LNCAP (cell line): Measurements from ENCODE around the gene COMP.

Experiments used
- TF ChIP-seq, protein P1 (sequence below): fragments of 450-650 bp; IDR thresholded peaks from 2 replicates; pipeline ENCODE4 v1.5.1; 2017; ENCODE audit warnings: mild to moderate bottlenecking

The COMP gene

GRCh38 chr19:18785179-18786124, 5.7 kb downstream of the COMP start:
- TF ChIP-seq, protein P1, sequence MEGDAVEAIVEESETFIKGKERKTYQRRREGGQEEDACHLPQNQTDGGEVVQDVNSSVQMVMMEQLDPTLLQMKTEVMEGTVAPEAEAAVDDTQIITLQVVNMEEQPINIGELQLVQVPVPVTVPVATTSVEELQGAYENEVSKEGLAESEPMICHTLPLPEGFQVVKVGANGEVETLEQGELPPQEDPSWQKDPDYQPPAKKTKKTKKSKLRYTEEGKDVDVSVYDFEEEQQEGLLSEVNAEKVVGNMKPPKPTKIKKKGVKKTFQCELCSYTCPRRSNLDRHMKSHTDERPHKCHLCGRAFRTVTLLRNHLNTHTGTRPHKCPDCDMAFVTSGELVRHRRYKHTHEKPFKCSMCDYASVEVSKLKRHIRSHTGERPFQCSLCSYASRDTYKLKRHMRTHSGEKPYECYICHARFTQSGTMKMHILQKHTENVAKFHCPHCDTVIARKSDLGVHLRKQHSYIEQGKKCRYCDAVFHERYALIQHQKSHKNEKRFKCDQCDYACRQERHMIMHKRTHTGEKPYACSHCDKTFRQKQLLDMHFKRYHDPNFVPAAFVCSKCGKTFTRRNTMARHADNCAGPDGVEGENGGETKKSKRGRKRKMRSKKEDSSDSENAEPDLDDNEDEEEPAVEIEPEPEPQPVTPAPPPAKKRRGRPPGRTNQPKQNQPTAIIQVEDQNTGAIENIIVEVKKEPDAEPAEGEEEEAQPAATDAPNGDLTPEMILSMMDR: no peak

DNA sequence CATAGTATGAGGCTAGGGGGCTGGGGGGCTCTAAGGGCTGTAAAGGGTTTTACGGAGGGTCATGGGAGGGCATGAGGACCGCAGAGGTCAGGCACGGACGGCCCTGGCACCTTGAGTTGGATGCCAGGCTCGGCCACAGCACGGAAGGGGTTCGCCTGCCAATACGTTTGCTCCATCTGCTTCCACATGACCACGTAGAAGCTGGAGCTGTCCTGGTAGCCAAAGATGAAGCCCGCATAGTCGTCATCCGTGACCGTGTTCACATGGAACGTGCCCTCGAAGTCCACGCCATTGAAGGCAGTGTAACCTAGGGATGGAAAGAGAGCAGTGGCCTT, 6.4 kb downstream of the COMP start:
- TF ChIP-seq, protein P1: no peak

- TF ChIP-seq, protein P1: no peak
These were observed 6.9 kb downstream of the COMP start for GRCh38 chr19:18783958-18784785.

DNA sequence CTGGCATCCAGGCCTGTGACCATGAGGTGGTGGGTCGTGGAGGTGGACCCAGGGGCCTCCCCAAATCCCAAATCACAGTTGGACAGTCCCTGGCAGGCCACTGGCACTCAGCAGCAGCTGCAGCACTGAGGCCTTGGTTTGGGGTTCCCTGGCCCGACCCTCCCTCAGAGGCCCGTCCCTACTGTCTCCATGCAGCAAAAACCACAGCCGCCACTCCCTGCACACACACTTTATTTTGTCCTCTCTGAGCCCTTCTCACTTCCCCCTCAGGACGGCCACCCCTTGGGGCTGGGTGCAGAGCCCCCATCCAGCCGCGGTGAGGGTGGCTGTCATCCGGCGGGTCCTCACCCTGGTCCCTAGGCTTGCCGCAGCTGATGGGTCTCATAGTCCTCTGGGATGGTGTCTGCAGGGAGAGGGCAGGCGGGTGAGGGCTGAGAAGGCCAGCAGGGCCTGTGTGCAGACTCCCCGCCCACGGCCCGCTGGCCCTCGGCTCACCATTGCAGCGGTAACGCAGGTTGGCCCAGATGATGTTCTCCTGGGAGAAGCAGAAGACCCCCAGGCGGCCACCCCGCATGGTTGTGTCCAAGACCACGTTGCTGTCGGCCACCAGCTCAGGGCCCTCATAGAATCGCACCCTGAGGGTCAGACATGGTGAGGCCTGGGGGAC, 8.4 kb downstream of the COMP start:
- TF ChIP-seq, protein P1: no peak

DNA sequence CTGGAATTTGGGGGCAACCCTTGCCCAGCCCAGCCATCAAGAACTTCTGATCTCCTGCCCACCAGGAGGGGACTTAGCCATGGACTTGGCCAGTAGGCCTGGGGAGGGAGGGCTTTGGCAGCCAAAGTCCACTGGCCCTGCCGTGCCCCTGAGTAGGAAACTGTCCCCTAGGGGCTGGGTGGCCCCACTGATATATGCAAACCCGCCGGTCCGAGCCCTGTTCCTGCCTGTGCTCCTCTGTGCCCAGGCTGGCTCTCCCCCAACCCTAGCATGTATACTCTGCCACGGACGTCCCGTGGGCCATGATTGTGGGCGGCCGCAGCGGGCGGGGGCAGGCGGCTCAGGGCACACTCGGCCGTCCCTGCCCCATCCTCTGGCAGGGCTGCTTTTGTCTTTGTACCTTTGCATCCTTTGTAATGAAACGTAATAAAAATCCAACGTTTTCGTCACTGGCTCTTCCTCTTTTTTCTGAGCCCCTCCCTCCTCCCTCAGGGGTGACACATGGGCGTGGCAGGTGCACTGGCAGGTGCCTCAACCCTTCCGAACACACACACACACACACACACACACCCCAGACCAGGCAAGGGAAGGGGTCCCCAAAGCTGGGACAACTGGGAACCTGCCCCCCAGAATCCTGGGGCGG, 9.1 kb downstream of the COMP start:
- TF ChIP-seq, protein P1: no peak

- TF ChIP-seq, protein P1: no peak
These were observed 10.0 kb downstream of the COMP start for GRCh38 chr19:18781047-18781600.

- TF ChIP-seq, protein P1: no peak
These were observed 10.5 kb downstream of the COMP start for GRCh38 chr19:18780631-18781030.
